ENCODE results near the gene LMNTD1.

The LMNTD1 gene

GRCh38 chr12:25463521-25463920, 89.6 kb downstream of the LMNTD1 start:
- Histone ChIP-seq H3K27ac (no peak overlapping the region), H3K9ac (ENCODE audit: insufficient read length) (no peak overlapping the region), H3K4me3 (no peak overlapping the region), H3K9me3 (ENCODE audit: low read depth, low read length) (no peaks in the 10 kb centered on the region), H3K36me3 (ENCODE audit: insufficient read depth, low read length) (no peaks in the 10 kb centered on the region)
- TF ChIP-seq EZH2 (IDR thresholded peaks at IDR 0.05) (no peak), FOXP2 (optimal IDR thresholded peaks at IDR 0.05; ENCODE audit: control extremely low read depth, extremely low read length, insufficient read depth) (no peak), POLR2AphosphoS5 (IDR thresholded peaks at IDR 0.05; ENCODE audit: borderline replicate concordance, low read depth, low read length) (no peak)
- DNase-seq (ENCODE audit: low read depth, low spot score), result no peak

GRCh38 chr12:25463005-25463404, 90.1 kb downstream of the LMNTD1 start:
- H3K9me3 ChIP-seq (ENCODE audit: low read depth, low read length), result no peaks in the 10 kb centered on the region
- TF ChIP-seq EZH2 (IDR thresholded peaks at IDR 0.05) (no peak), FOXP2 (optimal IDR thresholded peaks at IDR 0.05; ENCODE audit: control extremely low read depth, extremely low read length, insufficient read depth) (no peak), POLR2AphosphoS5 (IDR thresholded peaks at IDR 0.05; ENCODE audit: borderline replicate concordance, low read depth, low read length) (no peak)

GRCh38 chr12:25459541-25459951, 93.5 kb downstream of the LMNTD1 start:
- no peaks in the 10 kb centered on the region for H3K36me3 ChIP-seq (ENCODE audit: insufficient read depth, low read length)
- H3K27ac ChIP-seq, result no peak overlapping the region
- H3K9me3 ChIP-seq (ENCODE audit: low read depth, low read length), result no peaks in the 10 kb centered on the region
- DNase-seq (ENCODE audit: low read depth, low spot score), result no peak
- H3K9ac ChIP-seq (ENCODE audit: insufficient read length), result no peak overlapping the region
- no peak overlapping the region for H3K4me3 ChIP-seq
- TF ChIP-seq POLR2AphosphoS5 (IDR thresholded peaks at IDR 0.05; ENCODE audit: borderline replicate concordance, low read depth, low read length), result no peak
- no peak for TF ChIP-seq FOXP2 (optimal IDR thresholded peaks at IDR 0.05; ENCODE audit: control extremely low read depth, extremely low read length, insufficient read depth)
- no peak for TF ChIP-seq EZH2 (IDR thresholded peaks at IDR 0.05)

More at GRCh38 chr12:25463005-25463404, 90.1 kb downstream of the LMNTD1 start:
- H3K27ac ChIP-seq, result no peak overlapping the region
- no peaks in the 10 kb centered on the region for H3K36me3 ChIP-seq (ENCODE audit: insufficient read depth, low read length)
- H3K9ac ChIP-seq (ENCODE audit: insufficient read length), result no peak overlapping the region
- DNase-seq (ENCODE audit: low read depth, low spot score), result no peak
- H3K4me3 ChIP-seq, result no peak overlapping the region

- no peak for TF ChIP-seq FOXP2 (optimal IDR thresholded peaks at IDR 0.05; ENCODE audit: control extremely low read depth, extremely low read length, insufficient read depth)
- no peak for TF ChIP-seq POLR2AphosphoS5 (IDR thresholded peaks at IDR 0.05; ENCODE audit: borderline replicate concordance, low read depth, low read length)
- TF ChIP-seq EZH2 (IDR thresholded peaks at IDR 0.05), result no peak
- Histone ChIP-seq H3K9me3 (ENCODE audit: low read depth, low read length) (no peaks in the 10 kb centered on the region), H3K36me3 (ENCODE audit: insufficient read depth, low read length) (no peaks in the 10 kb centered on the region), H3K4me3 (0 out of 2 replicates have a peak overlapping the region, but pooled peaks have one; percentile 14), H3K9ac (ENCODE audit: insufficient read length) (no peak overlapping the region), H3K27ac (no peak overlapping the region)
- DNase-seq (ENCODE audit: low read depth, low spot score), result peak; percentile 24
Measured at GRCh38 chr12:25458047-25458552, 95.0 kb downstream of the LMNTD1 start.

- no peak for DNase-seq (ENCODE audit: low read depth, low spot score)
- no peaks in the 10 kb centered on the region for H3K9me3 ChIP-seq (ENCODE audit: low read depth, low read length)
- H3K4me3 ChIP-seq, result no peak overlapping the region
- H3K36me3 ChIP-seq (ENCODE audit: insufficient read depth, low read length), result no peaks in the 10 kb centered on the region
- TF ChIP-seq POLR2AphosphoS5 (IDR thresholded peaks at IDR 0.05; ENCODE audit: borderline replicate concordance, low read depth, low read length) (no peak), FOXP2 (optimal IDR thresholded peaks at IDR 0.05; ENCODE audit: control extremely low read depth, extremely low read length, insufficient read depth) (no peak), EZH2 (IDR thresholded peaks at IDR 0.05) (no peak)
- H3K27ac ChIP-seq, result no peak overlapping the region
- H3K9ac ChIP-seq (ENCODE audit: insufficient read length), result no peak overlapping the region
Measured at GRCh38 chr12:25456474-25456873, 96.6 kb downstream of the LMNTD1 start.

GRCh38 chr12:25455696-25456095, 97.4 kb downstream of the LMNTD1 start:
- H3K36me3 ChIP-seq (ENCODE audit: insufficient read depth, low read length), result no peaks in the 10 kb centered on the region
- TF ChIP-seq FOXP2 (optimal IDR thresholded peaks at IDR 0.05; ENCODE audit: control extremely low read depth, extremely low read length, insufficient read depth) (no peak), EZH2 (IDR thresholded peaks at IDR 0.05) (no peak), POLR2AphosphoS5 (IDR thresholded peaks at IDR 0.05; ENCODE audit: borderline replicate concordance, low read depth, low read length) (no peak)
- no peak overlapping the region for H3K27ac ChIP-seq
- DNase-seq (ENCODE audit: low read depth, low spot score), result no peak
- H3K9ac ChIP-seq (ENCODE audit: insufficient read length), result no peak overlapping the region
- no peaks in the 10 kb centered on the region for H3K9me3 ChIP-seq (ENCODE audit: low read depth, low read length)
- no peak overlapping the region for H3K4me3 ChIP-seq

GRCh38 chr12:25449007-25449406, 104.1 kb downstream of the LMNTD1 start:
- H3K9me3 ChIP-seq (ENCODE audit: low read depth, low read length), result no peaks in the 10 kb centered on the region
- TF ChIP-seq EZH2 (IDR thresholded peaks at IDR 0.05), result no peak
- no peaks in the 10 kb centered on the region for H3K36me3 ChIP-seq (ENCODE audit: insufficient read depth, low read length)
- H3K27ac ChIP-seq, result no peak overlapping the region
- no peak for DNase-seq (ENCODE audit: low read depth, low spot score)
- H3K9ac ChIP-seq (ENCODE audit: insufficient read length), result no peak overlapping the region
- no peak overlapping the region for H3K4me3 ChIP-seq

- Histone ChIP-seq H3K36me3 (ENCODE audit: insufficient read depth, low read length) (no peaks in the 10 kb centered on the region), H3K9ac (ENCODE audit: insufficient read length) (no peak overlapping the region), H3K4me3 (no peak overlapping the region), H3K9me3 (ENCODE audit: low read depth, low read length) (no peaks in the 10 kb centered on the region), H3K27ac (no peak overlapping the region)
- TF ChIP-seq POLR2AphosphoS5 (IDR thresholded peaks at IDR 0.05; ENCODE audit: borderline replicate concordance, low read depth, low read length), result no peak
- TF ChIP-seq EZH2 (IDR thresholded peaks at IDR 0.05), result no peak
- TF ChIP-seq FOXP2 (optimal IDR thresholded peaks at IDR 0.05; ENCODE audit: control extremely low read depth, extremely low read length, insufficient read depth), result no peak
- no peak for DNase-seq (ENCODE audit: low read depth, low spot score)
Measured at GRCh38 chr12:25447046-25447445, 106.0 kb downstream of the LMNTD1 start.

- Histone ChIP-seq H3K4me3 (no peak overlapping the region), H3K27ac (no peak overlapping the region), H3K9ac (ENCODE audit: insufficient read length) (no peak overlapping the region), H3K9me3 (ENCODE audit: low read depth, low read length) (no peaks in the 10 kb centered on the region), H3K36me3 (ENCODE audit: insufficient read depth, low read length) (no peaks in the 10 kb centered on the region)
- DNase-seq (ENCODE audit: low read depth, low spot score), result no peak
- TF ChIP-seq POLR2AphosphoS5 (IDR thresholded peaks at IDR 0.05; ENCODE audit: borderline replicate concordance, low read depth, low read length), result no peak
- TF ChIP-seq EZH2 (IDR thresholded peaks at IDR 0.05), result no peak
- no peak for TF ChIP-seq FOXP2 (optimal IDR thresholded peaks at IDR 0.05; ENCODE audit: control extremely low read depth, extremely low read length, insufficient read depth)
Measured at GRCh38 chr12:25438638-25439037, 114.4 kb downstream of the LMNTD1 start.

Data from SK-N-MC (cell line).